Measurements from ENCODE around the gene SST.

DNA sequence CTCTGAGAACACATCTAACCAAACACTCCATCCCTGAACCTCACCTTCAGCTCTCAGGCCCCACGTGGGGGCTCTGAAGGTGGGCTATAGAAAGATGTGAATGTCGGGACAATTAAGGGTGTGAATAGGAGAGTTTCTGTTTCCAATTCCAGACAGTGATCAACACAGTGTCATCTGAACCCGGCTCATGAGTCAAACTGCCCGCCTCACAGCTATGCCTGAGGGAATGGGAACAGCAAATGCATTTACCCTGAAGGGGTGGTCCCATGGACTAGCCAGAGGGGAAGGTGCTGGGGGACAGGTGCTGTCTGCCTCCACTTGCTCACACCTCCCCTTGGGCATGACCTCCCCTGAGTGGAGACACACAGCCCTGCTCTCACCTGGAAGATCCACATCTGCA is 25.8 kb upstream of the SST start:
- no peak for TF ChIP-seq YY1 (IDR thresholded peaks at IDR 0.05)
- TF ChIP-seq, protein P1, sequence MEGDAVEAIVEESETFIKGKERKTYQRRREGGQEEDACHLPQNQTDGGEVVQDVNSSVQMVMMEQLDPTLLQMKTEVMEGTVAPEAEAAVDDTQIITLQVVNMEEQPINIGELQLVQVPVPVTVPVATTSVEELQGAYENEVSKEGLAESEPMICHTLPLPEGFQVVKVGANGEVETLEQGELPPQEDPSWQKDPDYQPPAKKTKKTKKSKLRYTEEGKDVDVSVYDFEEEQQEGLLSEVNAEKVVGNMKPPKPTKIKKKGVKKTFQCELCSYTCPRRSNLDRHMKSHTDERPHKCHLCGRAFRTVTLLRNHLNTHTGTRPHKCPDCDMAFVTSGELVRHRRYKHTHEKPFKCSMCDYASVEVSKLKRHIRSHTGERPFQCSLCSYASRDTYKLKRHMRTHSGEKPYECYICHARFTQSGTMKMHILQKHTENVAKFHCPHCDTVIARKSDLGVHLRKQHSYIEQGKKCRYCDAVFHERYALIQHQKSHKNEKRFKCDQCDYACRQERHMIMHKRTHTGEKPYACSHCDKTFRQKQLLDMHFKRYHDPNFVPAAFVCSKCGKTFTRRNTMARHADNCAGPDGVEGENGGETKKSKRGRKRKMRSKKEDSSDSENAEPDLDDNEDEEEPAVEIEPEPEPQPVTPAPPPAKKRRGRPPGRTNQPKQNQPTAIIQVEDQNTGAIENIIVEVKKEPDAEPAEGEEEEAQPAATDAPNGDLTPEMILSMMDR (IDR thresholded peaks at IDR 0.05; ENCODE audit: low read depth, low read length, missing input control), result no peak
- TF ChIP-seq SP1 (IDR thresholded peaks at IDR 0.05), result no peak
- no peak for TF ChIP-seq RXRA (IDR thresholded peaks at IDR 0.05)
- no peak for TF ChIP-seq FOXA1 (IDR thresholded peaks at IDR 0.05)
- TF ChIP-seq, protein P2, sequence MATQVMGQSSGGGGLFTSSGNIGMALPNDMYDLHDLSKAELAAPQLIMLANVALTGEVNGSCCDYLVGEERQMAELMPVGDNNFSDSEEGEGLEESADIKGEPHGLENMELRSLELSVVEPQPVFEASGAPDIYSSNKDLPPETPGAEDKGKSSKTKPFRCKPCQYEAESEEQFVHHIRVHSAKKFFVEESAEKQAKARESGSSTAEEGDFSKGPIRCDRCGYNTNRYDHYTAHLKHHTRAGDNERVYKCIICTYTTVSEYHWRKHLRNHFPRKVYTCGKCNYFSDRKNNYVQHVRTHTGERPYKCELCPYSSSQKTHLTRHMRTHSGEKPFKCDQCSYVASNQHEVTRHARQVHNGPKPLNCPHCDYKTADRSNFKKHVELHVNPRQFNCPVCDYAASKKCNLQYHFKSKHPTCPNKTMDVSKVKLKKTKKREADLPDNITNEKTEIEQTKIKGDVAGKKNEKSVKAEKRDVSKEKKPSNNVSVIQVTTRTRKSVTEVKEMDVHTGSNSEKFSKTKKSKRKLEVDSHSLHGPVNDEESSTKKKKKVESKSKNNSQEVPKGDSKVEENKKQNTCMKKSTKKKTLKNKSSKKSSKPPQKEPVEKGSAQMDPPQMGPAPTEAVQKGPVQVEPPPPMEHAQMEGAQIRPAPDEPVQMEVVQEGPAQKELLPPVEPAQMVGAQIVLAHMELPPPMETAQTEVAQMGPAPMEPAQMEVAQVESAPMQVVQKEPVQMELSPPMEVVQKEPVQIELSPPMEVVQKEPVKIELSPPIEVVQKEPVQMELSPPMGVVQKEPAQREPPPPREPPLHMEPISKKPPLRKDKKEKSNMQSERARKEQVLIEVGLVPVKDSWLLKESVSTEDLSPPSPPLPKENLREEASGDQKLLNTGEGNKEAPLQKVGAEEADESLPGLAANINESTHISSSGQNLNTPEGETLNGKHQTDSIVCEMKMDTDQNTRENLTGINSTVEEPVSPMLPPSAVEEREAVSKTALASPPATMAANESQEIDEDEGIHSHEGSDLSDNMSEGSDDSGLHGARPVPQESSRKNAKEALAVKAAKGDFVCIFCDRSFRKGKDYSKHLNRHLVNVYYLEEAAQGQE (IDR thresholded peaks at IDR 0.05), result no peak
- TF ChIP-seq, protein P3, sequence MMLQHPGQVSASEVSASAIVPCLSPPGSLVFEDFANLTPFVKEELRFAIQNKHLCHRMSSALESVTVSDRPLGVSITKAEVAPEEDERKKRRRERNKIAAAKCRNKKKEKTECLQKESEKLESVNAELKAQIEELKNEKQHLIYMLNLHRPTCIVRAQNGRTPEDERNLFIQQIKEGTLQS (IDR thresholded peaks at IDR 0.05), result no peak
- TF ChIP-seq JUND (IDR thresholded peaks at IDR 0.05), result no peak
- TF ChIP-seq HNF4A (conservative IDR thresholded peaks at IDR 0.05), result no peak
- TF ChIP-seq GABPA (IDR thresholded peaks at IDR 0.05 in 1 of 2, conservative IDR thresholded peaks at IDR 0.05 in 1 of 2), result no peak
- no peak for TF ChIP-seq TAF1 (conservative IDR thresholded peaks at IDR 0.05)
- TF ChIP-seq, protein P4, sequence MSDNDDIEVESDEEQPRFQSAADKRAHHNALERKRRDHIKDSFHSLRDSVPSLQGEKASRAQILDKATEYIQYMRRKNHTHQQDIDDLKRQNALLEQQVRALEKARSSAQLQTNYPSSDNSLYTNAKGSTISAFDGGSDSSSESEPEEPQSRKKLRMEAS (IDR thresholded peaks at IDR 0.05), result no peak
- TF ChIP-seq NR2F2 (IDR thresholded peaks at IDR 0.05), result no peak

Data from liver (tissue), 3 donors.